ENCODE data around the gene CCDC90B. TPM values are rescaled to one million over a fixed set of nuclear protein-coding genes. Genes with fewer than 3 reads are reported as not detected.

Gene CCDC90B
- total and polyA plus RNA-seq, 2 donors from 2014 or later, result 31.6 to 38.7 TPM

GRCh38 chr11:83303316-83303715 is 17.1 kb upstream of the CCDC90B start:
- Histone ChIP-seq H3K4me3 (ENCODE audit: low read length in 3 of 3) (no peak overlapping the region), H3K36me3 (ENCODE audit: control insufficient read depth in 2 of 3, insufficient read depth in 3 of 3, low read length in 3 of 3) (no peaks in the 10 kb centered on the region), H3K27ac (ENCODE audit: low read depth in 2 of 2, low read length in 2 of 2) (no peak overlapping the region), H3K4me1 (ENCODE audit: control insufficient read depth in 2 of 3, insufficient read depth in 2 of 3, low read depth in 1 of 3, low read length in 3 of 3) (no peaks in the 10 kb centered on the region), H3K27me3 (ENCODE audit: control insufficient read depth, insufficient read depth, low read length) (no peaks in the 10 kb centered on the region), H3K9ac (ENCODE audit: low read length in 3 of 3) (no peak overlapping the region), H3K9me3 (ENCODE audit: control insufficient read depth in 2 of 3, insufficient read depth in 1 of 3, low read length in 3 of 3) (no peaks in the 10 kb centered on the region)
- intact Hi-C loops (cut with DNase I), result no loop called here
- no peak for FAIRE-seq
- no peak for DNase-seq
- TF ChIP-seq, protein P1, sequence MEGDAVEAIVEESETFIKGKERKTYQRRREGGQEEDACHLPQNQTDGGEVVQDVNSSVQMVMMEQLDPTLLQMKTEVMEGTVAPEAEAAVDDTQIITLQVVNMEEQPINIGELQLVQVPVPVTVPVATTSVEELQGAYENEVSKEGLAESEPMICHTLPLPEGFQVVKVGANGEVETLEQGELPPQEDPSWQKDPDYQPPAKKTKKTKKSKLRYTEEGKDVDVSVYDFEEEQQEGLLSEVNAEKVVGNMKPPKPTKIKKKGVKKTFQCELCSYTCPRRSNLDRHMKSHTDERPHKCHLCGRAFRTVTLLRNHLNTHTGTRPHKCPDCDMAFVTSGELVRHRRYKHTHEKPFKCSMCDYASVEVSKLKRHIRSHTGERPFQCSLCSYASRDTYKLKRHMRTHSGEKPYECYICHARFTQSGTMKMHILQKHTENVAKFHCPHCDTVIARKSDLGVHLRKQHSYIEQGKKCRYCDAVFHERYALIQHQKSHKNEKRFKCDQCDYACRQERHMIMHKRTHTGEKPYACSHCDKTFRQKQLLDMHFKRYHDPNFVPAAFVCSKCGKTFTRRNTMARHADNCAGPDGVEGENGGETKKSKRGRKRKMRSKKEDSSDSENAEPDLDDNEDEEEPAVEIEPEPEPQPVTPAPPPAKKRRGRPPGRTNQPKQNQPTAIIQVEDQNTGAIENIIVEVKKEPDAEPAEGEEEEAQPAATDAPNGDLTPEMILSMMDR (IDR thresholded peaks at IDR 0.05; ENCODE audit: borderline replicate concordance, extremely low read depth, insufficient read depth), result no peak

DNA sequence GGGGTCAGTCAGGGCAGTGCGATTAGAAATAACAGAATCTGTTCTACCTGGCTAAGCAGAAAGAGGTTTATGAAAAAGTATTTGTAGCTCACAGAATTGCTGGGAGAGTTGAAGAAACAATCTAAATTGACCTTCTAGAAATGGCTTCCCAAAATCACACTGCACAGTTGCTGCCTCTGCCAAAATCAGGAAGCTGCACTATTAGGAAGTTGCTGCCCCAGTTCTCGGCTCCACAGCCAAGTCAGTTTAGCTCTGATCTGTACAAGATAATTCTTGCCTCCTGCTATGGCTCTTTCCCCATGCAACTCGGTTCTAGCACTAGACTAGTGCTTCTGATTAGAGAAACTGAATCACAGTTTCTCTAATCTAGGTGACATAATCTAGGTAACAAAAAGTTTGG is 16.0 kb upstream of the CCDC90B start:
- no peaks in the 10 kb centered on the region for H3K36me3 ChIP-seq (ENCODE audit: control insufficient read depth in 2 of 3, insufficient read depth in 3 of 3, low read length in 3 of 3)
- H3K27ac ChIP-seq (ENCODE audit: low read depth in 2 of 2, low read length in 2 of 2), result no peak overlapping the region
- TF ChIP-seq, protein P1 (IDR thresholded peaks at IDR 0.05; ENCODE audit: borderline replicate concordance, extremely low read depth, insufficient read depth), result no peak
- FAIRE-seq (no peak), DNase-seq (no peak)
- intact Hi-C loops (cut with DNase I), result no loop called here
- no peak overlapping the region for H3K9ac ChIP-seq (ENCODE audit: low read length in 3 of 3)
- no peaks in the 10 kb centered on the region for H3K4me1 ChIP-seq (ENCODE audit: control insufficient read depth in 2 of 3, insufficient read depth in 2 of 3, low read depth in 1 of 3, low read length in 3 of 3)
- H3K9me3 ChIP-seq (ENCODE audit: control insufficient read depth in 2 of 3, insufficient read depth in 1 of 3, low read length in 3 of 3), result no peaks in the 10 kb centered on the region
- H3K4me3 ChIP-seq (ENCODE audit: low read length in 3 of 3), result no peak overlapping the region
- no peaks in the 10 kb centered on the region for H3K27me3 ChIP-seq (ENCODE audit: control insufficient read depth, insufficient read depth, low read length)

- FAIRE-seq, result no peak
- H3K27me3 ChIP-seq (ENCODE audit: control insufficient read depth, insufficient read depth, low read length), result no peaks in the 10 kb centered on the region
- no peaks in the 10 kb centered on the region for H3K36me3 ChIP-seq (ENCODE audit: control insufficient read depth in 2 of 3, insufficient read depth in 3 of 3, low read length in 3 of 3)
- TF ChIP-seq, protein P1 (IDR thresholded peaks at IDR 0.05; ENCODE audit: borderline replicate concordance, extremely low read depth, insufficient read depth), result no peak
- H3K4me1 ChIP-seq (ENCODE audit: control insufficient read depth in 2 of 3, insufficient read depth in 2 of 3, low read depth in 1 of 3, low read length in 3 of 3), result no peaks in the 10 kb centered on the region
- intact Hi-C loops (cut with DNase I), result no loop called here
- H3K4me3 ChIP-seq (ENCODE audit: low read length in 3 of 3), result no peak overlapping the region
- H3K27ac ChIP-seq (ENCODE audit: low read depth in 2 of 2, low read length in 2 of 2), result no peak overlapping the region
- no peak overlapping the region for H3K9ac ChIP-seq (ENCODE audit: low read length in 3 of 3)
- DNase-seq, result no peak
- no peaks in the 10 kb centered on the region for H3K9me3 ChIP-seq (ENCODE audit: control insufficient read depth in 2 of 3, insufficient read depth in 1 of 3, low read length in 3 of 3)
Measured at GRCh38 chr11:83299681-83300080, 13.5 kb upstream of the CCDC90B start.

DNA sequence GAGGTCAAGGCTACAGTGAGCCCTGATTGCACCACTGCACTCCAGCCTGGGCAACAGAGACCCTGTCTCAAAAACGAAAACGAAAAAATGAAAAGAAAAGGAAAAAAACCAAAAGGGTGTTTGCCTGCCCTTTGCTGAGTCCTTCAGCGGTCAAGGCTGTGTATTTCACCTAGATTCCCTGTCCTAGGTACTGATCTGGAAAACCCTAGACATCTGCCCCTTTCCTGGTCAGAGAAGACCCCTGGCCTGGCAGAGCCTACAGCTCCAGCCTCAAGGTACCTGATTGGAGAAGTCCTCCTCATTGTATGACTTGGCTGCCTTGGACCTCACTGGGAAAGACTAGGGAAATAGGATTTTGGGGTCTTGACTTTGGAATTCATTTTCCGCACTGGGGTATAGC is 8.0 kb upstream of the CCDC90B start:
- TF ChIP-seq, protein P1 (IDR thresholded peaks at IDR 0.05; ENCODE audit: borderline replicate concordance, extremely low read depth, insufficient read depth), result no peak
- intact Hi-C loops (cut with DNase I), result no loop called here

More for the DNA sequence above, 8.0 kb upstream of the CCDC90B start:
- no peak overlapping the region for H3K27ac ChIP-seq (ENCODE audit: low read depth in 2 of 2, low read length in 2 of 2)
- no peaks in the 10 kb centered on the region for H3K9me3 ChIP-seq (ENCODE audit: control insufficient read depth in 2 of 3, insufficient read depth in 1 of 3, low read length in 3 of 3)
- H3K4me3 ChIP-seq (ENCODE audit: low read length in 3 of 3), result no peak overlapping the region
- H3K9ac ChIP-seq (ENCODE audit: low read length in 3 of 3), result no peak overlapping the region
- no peaks in the 10 kb centered on the region for H3K27me3 ChIP-seq (ENCODE audit: control insufficient read depth, insufficient read depth, low read length)
- no peaks in the 10 kb centered on the region for H3K36me3 ChIP-seq (ENCODE audit: control insufficient read depth in 2 of 3, insufficient read depth in 3 of 3, low read length in 3 of 3)
- FAIRE-seq (no peak), DNase-seq (no peak)
- H3K4me1 ChIP-seq (ENCODE audit: control insufficient read depth in 2 of 3, insufficient read depth in 2 of 3, low read depth in 1 of 3, low read length in 3 of 3), result no peaks in the 10 kb centered on the region
